T-helper 9 cell (primary cell): ENCODE data around the gene PPP1R14B.

Experiments used
- DNase-seq: peaks from one replicate; pipeline ENCODE4 v3.0.0-alpha.2; 2020

Gene PPP1R14B

DNA sequence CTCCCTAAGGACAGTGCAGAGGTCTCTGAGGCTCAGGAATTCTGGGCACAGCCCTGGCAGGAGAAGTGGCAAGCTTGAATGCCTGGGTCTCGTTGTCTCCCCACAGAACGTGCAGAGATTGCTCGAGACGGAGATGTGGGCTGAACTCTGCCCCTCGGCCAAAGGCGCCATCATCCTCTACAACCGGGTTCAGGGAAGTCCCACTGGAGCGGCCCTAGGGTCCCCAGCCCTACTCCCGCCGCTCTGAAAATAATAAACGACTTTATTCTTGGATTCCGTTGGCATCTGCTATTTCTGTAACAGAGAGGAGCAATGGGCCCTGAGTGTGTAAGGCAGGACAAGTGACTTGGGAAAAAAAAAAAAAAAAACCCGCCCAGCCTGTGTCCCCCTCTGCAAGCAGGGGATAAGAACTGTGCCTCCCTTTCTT, 17.0 kb downstream of the PPP1R14B start:
- no peak for DNase-seq

DNA sequence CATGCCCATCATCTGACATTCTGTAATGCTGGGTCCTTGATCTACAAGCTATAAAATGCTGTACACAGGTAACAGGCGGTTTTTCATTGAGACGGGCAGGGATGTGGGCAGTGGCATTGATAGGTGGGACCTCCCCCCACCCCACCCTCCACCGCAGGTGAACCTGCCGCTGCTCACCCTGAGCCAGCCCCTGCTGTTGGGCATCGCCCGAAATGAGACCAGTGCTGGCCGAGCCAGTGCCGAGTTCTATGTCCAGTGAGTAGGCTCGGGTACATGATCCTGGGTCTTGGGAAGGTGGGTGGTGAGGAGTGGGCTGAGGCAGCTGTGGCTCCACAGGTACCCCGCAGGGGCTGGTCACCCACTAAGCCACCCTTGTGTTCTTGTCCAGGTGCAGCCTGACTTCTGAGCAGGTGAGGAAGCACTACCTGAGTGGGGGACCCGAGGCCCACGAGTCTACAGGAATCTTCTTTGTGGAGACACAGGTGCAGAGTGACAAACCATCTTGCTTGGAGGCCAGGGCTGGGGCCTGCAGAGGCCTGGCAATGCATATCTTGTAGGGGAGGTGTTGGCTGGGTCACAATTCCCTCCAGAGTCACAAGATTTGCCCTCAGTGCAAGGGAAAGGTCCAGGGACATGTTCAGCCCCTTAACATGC, 17.5 kb downstream of the PPP1R14B start:
- no peak for DNase-seq

DNA sequence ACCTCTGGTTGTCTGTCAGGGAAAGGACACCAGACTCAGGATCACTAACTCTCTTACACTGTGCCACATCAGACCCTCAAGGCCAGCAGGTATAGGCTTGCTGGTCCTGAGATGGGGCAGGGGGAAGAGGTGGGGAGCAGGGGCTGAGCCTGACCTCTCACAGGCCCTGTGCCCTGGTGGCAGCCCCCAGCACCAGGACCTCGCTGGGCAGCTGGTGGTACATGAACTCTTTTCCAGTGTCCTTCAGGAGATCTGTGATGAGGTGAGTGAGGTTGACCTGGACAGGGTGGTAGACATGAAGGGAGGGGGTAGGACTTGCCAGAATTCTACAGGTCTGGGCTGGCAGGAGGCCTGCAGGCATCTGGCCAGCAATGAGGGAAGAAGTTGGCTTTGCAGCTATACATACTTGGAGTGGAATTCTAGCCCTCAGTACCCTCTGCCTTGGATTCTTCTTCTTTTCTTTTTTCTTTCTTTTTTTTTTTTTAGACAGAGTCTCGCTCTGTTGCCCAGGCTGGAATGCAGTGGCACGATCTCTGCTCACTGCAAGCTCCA, 19.3 kb downstream of the PPP1R14B start:
- no peak for DNase-seq

DNA sequence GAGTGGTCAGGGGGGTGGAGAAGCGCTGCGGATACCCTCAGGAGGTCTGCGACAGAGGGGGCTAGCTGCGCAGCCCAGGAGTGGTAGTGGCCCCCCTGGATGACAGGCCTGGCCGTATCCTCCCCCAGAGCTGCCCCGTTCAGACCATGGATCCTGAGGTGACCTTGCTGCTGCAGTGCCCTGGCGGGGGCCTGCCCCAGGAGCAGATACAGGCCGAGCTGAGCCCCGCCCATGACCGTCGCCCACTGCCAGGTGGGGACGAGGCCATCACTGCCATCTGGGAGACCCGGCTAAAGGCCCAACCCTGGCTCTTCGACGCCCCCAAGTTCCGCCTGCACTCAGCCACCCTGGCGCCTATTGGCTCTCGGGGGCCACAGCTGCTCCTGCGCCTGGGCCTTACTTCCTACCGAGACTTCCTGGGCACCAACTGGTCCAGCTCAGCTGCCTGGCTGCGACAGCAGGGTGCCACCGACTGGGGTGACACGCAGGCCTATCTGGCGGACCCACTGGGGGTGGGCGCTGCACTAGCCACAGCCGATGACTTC, 20.2 kb downstream of the PPP1R14B start:
- no peak for DNase-seq

DNA sequence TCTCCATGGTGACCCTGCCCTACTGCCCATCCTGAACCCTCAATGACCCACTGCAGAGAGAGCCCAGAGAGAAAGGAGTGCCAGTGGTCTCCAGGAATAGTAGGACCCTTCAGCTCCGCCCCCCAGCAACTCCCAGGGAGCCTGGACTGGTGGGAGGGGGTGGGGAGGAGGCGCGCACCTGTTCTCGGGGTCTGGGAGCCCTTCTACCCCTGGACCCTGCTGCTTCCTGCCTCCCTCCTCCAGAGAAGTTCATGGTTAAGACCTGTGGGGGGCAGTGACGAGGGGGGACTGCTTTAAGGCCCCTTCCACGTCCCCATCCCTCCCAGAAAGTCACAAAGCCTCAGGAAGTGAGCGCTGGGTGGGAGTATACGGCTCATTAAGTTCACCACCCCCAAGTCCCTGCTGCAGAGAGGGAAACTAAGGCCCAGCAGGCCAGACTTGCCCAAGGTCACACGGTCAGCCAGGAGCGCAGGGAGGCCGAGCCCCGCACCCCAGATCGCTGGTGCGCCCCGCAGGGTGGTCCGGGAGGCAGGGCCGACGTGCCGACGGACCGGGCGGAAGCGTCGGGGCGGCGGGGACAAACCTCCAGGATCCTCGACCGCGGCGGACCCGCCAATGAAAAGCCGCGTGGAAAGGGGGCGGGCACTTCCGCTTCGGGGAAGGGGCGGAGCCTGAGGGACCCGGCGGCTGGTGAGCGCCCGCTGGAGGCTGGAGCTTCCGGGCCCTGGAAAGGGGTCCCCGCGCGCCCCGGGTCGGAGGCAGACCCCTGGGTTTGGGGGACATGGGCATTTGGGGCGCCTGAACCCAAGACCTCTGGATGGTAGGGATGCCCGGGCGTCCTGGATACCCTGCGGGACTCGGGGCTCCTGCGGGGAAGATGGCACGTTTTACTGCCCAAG, 20.9 kb downstream of the PPP1R14B start, which contains the start of the genes NUDT22 and TRPT1:
Gene NUDT22 (plus strand): TSS at position 667 of the 899 bp plus-strand sequence. CDS start 379 bp downstream, outside the sequence.
Gene TRPT1 (minus strand): TSS at position 579 of the 899 bp plus-strand sequence. CDS start 326 bp downstream, at position 253.
- DNase-seq = peak; percentile 88

DNA sequence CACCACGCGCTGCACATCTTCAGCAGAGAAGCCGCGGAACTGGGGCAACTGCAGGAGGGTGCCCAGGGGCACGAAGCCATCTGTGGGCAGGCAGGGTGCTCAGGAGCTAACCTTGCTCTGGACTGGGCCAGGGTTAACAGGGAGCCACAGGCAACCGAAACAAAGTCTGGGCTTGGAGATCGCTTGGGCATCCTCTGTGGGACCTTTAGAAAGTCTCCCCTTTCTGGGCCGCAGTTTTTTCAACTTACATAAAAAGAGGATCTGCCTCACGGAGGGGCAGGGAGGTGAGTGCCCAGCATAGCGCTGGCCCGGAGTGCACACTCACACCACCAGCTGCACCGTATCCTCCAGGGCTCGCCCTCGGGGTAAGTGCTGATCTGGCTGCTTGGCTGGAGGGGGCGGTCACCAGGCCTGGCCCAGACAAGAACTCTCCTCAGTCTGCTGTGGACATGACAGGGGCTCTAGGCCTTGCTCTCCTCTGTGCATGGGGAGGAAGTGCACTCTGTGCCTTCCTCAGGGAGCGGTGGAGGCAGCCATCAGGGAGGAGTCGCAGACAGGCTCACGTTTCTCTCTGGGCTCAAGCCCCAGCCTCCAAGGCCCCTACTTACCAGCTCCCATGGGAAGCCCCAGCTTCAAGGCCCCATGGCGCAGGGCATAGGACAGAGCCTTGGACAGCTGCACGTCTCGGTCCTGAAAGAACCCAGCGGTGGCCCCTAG, 21.7 kb downstream of the PPP1R14B start:
- DNase-seq = no peak

DNA sequence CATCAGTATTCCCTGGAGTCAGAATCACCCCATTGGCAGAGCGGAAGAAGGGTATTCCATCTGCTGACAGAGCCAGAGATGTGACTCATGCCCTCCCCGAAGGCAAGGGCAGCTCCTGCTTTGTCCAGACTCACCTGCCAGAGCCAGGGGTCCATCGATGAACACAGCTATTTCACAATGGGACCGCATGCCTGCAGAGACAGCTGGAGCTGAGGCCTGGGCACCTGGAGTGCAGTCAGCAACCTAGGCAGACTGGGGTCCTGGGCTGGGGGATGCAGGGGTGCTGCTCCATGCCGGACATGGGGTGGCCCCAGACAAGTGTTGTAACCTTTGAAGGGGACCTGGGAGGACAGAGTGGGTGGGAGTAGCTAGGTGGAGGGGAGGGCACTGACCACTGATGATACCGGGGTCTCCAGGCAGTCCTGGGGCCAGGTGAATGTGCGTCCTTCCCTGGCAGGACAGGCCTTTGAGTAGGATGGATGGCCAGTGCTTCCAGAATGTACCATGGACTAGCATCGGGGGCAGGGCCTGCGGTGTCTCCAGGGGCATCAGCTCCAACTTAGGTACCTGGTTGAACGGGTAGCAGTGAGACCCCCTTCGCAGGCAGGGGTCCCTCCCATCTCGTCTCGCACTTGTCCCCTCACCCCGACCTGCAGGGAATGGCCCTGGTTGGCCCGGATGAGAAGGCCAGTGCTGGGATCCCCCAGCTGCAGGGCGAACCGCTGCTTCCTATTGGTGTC, 22.4 kb downstream of the PPP1R14B start:
- no peak for DNase-seq

DNA sequence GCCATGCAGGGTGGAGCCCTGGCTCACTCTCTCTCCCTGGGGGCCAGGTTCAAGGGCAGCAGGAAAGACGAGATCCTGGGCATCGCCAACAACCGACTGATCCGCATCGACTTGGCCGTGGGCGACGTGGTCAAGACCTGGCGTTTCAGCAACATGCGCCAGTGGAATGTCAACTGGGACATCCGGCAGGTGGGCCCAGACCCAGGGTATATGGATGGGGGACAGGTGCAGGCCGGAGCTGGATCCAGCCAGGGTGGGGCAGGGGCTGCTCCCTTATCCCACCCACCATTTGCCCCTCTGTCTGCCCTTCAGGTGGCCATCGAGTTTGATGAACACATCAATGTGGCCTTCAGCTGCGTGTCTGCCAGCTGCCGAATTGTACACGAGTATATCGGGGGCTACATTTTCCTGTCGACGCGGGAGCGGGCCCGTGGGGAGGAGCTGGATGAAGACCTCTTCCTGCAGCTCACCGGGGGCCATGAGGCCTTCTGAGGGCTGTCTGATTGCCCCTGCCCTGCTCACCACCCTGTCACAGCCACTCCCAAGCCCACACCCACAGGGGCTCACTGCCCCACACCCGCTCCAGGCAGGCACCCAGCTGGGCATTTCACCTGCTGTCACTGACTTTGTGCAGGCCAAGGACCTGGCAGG, 23.6 kb downstream of the PPP1R14B start:
- DNase-seq = no peak

DNA sequence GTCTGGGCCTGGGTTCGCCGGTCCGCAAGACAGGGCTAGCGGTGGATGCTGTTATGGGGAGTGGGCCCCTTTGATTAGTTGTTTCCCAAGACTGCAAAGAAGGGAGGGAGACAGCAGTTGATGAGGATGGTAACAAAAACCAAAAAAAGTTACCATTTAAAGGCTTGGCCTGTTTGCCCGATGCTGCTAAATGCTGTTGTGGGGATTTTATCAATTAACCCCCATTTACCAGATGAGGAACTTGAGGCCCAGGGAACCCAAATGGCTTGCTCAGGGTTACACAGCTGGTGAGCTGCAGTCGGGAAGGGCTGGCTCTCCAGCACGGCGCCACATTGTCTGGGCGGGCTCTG, 24.1 kb downstream of the PPP1R14B start:
- no peak for DNase-seq

DNA sequence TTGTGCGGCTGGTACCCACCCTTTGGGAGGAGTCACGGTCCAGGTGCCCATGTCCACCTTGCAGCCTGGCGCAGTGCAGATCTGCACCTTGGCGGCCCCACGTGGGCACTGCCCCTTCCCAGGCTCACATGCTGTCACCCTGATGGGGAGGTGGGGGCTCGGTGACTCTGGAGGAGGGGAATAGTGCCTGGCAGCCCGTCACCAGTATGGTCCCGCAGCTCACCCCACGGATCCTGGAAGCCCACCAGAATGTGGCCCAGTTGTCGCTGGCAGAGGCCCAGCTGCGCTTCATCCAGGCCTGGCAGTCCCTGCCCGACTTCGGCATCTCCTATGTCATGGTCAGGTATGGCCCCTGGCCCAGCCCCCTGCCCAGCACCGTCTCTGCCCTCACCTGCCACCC, 25.9 kb downstream of the PPP1R14B start:
- no peak for DNase-seq

DNA sequence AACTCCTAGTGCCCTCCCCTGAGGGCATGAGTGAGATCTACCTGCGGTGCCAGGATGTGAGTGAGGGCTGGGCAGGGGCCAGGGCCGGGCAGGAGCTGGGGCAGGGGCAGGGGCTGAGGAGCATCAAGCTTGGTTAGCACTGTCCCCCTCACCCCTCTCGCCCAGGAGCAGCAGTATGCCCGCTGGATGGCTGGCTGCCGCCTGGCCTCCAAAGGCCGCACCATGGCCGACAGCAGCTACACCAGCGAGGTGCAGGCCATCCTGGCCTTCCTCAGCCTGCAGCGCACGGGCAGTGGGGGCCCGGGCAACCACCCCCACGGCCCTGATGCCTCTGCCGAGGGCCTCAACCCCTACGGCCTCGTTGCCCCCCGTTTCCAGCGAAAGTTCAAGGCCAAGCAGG, 26.5 kb downstream of the PPP1R14B start:
- DNase-seq = no peak

DNA sequence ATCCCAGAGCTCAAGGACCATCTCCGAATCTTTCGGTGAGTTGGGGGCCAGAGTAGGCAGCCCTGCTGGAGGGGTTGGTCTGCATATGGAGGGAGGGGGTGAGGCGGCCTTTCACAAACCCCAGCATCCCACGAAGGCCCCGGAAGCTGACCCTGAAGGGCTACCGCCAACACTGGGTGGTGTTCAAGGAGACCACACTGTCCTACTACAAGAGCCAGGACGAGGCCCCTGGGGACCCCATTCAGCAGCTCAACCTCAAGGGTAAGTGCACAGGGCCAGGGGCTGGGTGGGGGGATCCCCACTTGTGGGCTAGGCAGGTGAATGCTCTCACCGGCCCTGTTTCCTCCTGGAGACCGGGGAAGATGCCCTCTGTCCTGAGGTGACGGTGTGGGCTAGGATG, 27.0 kb downstream of the PPP1R14B start:
- DNase-seq = no peak

DNA sequence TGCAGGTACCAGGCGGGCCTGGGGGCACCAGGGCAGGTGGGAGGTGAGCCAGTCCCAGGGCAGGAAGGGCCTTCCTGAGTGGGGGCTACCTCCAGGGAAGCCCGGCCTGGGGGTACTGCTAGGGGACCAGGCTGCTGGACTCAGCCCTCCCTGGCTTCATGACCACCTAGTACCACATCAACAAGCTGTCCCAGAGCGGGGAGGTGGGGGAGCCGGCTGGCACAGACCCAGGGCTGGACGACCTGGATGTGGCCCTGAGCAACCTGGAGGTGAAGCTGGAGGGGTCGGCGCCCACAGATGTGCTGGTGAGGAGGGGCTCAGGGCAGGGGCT, 27.4 kb downstream of the PPP1R14B start:
- DNase-seq = no peak

DNA sequence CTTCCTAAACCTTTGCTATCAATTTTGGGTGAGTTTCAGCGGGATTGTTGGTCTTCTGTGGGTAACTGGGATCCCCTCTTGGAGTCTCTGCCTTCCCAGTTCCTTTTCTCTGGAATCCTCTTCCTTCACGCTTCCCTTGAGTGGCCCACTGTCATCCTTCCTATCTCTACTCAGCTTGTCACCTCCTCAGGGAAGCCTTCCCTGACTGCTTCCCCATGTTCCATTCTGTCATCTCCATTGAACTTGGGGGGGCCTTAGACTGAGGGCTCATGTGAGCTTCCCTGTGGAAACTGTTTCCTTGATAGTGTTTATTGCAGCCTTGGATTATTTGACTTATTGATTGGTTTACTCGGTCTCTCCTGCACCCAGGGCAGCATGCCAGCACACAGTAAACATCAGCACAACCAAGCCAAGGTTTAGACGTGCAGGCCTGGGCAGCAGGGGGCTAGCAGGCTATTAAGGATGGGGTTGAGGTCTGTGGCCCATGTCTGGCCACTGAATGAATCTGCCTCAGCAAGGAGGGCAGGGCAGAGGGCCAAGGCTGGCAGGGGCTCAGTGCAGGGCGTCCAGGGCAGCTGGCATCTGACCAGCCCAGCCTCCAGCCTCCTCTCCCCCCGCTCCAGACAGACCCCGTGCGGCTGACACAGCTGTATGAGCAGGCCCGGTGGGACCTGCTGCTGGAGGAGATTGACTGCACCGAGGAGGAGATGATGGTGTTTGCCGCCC, 28.0 kb downstream of the PPP1R14B start:
- DNase-seq = no peak

DNA sequence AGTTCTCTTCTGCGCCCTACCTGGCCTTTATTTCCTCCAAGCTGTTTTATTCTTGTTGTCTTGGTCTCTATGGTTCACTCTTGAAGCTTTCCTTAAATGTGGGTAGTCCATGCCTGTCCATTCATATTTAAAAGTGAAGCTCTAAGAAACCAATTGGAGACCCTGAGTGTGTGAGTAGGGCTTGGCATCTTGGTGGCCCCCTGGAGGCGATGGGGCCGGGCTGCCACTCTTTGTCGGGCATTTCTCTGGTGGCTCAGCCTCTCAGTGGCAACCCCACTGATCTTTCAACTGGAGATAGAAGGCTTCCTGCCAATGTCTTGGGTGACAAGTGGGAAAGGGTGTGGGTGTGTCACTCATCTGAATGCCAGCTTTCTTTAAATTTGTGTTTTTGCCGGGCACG, 29.9 kb downstream of the PPP1R14B start:
- no peak for DNase-seq

DNA sequence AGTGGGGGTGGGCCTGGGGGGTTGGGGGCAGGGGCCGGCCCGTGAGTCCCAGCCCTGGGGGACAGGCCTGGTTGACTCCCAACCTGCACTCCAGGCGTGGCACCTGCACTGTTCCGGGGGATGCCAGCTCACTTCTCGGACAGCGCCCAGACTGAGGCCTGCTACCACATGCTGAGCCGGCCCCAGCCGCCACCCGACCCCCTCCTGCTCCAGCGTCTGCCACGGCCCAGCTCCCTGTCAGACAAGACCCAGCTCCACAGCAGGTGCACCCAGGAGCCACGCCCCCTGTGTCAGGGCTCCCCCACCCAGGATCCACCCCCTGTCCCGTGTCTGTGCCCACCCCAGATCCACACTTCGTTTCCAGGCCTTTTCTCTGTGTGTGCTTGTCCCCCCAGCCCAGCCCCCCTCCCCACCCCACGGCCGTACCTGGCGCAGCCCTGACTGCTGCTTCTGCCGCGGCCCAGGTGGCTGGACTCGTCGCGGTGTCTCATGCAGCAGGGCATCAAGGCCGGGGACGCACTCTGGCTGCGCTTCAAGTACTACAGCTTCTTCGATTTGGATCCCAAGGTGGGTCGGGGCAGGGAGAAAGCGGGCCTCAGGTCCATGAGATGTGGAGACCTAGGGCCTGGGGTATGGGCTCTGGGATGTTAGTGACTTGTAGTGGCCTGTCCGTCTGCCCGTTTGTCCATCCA, 35.4 kb downstream of the PPP1R14B start:
- no peak for DNase-seq

DNA sequence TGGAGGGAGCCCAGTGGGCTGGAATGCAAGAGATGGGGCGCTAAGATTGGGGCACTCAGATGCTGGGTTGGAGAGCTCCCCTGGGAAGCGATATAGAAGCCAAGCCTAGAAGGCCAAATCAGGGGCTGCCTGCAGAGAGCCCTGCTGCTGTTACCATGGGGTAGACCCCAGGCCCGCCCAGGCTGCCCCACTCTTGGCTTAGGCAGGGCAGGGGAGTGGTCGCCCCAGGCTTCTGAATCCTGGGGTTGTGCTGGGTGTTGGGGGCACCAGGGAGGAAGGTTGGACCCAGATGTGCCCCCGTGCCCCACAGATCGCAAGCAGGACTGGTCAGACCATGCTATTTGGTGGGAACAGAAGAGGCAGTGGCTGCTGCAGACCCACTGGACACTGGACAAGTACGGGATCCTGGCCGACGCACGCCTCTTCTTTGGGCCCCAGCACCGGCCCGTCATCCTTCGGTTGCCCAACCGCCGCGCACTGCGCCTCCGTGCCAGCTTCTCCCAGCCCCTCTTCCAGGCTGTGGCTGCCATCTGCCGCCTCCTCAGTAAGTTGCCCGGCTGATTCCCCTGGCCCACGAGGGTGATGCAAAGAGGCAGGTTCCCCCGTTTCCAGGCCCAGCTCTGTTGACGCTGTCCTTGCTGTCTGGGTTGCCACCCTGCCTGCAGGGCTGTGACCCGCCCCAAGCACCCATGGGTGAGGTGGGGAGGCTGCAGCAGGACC, 36.3 kb downstream of the PPP1R14B start:
- DNase-seq = no peak

DNA sequence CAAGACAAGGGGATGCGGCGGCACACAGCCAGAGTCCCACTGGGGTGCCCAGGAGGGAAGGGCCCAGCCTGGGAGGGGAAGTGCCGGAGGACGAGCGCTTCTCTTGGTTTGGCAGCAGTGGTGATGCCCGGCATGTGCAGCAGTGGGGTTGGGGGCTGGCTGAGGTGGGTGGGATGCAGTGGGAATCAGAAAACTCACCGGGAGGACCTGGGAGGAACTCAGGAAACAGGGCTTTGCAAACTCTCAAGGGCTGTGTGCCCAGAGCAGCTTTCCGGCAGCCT, 37.2 kb downstream of the PPP1R14B start:
- no peak for DNase-seq

DNA sequence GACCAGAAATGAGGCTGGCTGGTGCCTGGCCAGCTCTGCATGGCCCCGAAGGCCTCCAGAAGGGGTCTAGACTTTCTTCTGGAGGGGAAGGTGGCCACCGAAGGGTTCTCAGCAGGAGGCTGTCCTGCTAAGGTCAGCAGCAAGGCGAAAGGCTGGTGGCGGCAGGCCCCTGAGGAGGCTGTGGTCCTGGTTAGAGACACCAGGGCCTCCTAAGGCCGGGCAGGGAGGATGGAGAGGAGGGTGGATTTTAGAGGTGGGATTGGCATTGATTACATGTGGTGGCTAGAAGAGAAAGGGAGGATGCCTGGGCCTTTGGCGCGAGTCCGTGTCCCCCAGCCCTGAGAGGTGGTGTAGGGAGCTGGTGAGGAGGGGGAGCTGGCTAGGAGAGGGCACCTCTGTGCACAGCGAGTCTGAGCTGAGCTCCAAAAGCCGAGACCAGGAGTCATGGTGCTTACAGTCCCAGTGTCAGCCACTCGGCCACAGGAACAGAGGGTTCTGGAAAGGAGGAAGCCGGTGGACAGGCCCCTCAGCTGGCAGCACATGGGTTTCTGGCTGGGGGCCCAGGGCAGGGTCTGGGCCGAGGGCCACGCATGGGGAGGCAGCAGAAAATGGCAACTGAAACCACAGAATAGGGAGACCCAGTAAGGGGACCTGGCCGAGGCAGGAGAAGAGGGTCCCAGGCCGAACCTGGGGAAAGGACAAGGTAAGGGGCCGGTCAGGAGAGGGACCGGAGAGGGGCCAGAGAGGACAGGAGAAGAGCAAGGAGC, 37.8 kb downstream of the PPP1R14B start:
- DNase-seq = no peak
